ENCODE results near the gene PSMA7. TPM values are rescaled to one million over a fixed set of nuclear protein-coding genes. Genes with fewer than 3 reads are reported as not detected.

Gene PSMA7
- total and polyA plus RNA-seq, 4 donors, result 109 to 342 (median 196) TPM

DNA sequence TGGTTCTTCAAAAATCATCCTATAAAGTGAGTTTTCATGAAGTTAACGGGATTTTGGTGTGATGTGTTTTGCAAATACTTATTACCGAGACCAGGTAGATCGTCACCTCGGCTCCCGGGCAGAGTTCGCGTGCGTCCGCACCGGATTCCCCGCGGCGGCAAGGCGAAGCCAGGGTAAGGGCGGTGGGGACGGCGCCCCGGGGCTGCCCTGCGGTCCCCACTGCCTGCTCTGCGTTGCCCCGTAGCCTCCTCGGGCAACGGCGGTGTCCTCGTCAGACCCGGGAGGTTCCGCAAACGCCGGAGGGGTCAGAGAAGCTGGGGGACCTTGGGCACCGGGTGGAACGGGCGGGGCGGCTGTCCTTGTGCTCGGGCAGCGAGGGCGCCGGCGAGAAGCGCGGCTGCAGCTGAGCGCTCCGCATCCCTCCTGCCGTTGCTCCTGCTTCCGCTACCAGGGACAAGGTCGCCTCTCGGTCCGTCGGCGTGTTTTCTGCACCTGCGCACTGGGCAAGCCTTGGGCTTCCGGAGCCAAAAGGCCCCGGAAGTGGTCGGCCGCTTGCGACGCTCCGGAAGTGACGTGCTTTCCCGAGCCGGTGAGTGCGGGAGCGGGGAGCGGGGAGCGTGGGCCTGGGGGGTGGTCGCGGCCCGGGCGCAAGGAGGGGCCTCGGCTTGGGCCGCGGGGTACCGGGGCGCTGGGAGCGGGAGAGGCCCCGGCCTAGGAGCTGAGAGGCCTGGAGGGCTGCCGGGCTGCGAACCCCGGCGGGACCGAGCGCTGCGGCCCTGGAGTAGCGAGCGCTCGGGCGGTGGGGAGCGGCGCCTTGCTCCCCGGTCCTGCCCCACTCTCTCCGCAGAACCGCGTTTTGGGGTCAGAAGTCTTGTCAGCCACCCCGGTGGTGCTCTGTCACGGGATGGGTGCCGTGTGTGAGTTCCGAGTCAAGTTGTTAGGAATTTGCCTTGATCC is 39.6 kb upstream of the PSMA7 start, which contains the start of gene MTG2:
TSS of gene MTG2 (plus strand) at position 560 of the 957 bp plus-strand sequence. CDS start 10,393 bp downstream, outside the sequence.
- peak within 1 kb of the TSS; percentile 88 to 97 for H3K9ac ChIP-seq (ENCODE audit: low read depth in 1 of 2, low read length in 2 of 2)
- H3K36me3 ChIP-seq (ENCODE audit: control insufficient read depth in 4 of 4, insufficient read depth in 3 of 4, low read depth in 1 of 4, low read length in 3 of 4), result peaks cover 0 to 4% (median 0%) of the 10 kb centered on the region in 4 donors
- under 1% methylated on average over 96 of the region's 96 CpGs for WGBS
- peak within 1 kb of the TSS; percentile 83 to 95 (median 91) for H3K4me3 ChIP-seq (ENCODE audit: low read depth in 1 of 3, low read length in 3 of 3)
- peak; percentile 12 for TF ChIP-seq FOXA1 (IDR thresholded peaks at IDR 0.05)
- peak in 1 of 2 donors; percentile 38 for TF ChIP-seq HNF4A (conservative IDR thresholded peaks at IDR 0.05)
- peak; percentile 12 to 45 for TF ChIP-seq RAD21 (IDR thresholded peaks at IDR 0.05)
- TF ChIP-seq, protein P1, sequence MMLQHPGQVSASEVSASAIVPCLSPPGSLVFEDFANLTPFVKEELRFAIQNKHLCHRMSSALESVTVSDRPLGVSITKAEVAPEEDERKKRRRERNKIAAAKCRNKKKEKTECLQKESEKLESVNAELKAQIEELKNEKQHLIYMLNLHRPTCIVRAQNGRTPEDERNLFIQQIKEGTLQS (IDR thresholded peaks at IDR 0.05), result no peak
- peak; percentile 78 for TF ChIP-seq YY1 (IDR thresholded peaks at IDR 0.05)
- TF ChIP-seq TAF1 (conservative IDR thresholded peaks at IDR 0.05), result no peak
- no peak for TF ChIP-seq HNF4G (IDR thresholded peaks at IDR 0.05)
- peak; percentile 39 for TF ChIP-seq SP1 (IDR thresholded peaks at IDR 0.05)
- TF ChIP-seq, protein P2, sequence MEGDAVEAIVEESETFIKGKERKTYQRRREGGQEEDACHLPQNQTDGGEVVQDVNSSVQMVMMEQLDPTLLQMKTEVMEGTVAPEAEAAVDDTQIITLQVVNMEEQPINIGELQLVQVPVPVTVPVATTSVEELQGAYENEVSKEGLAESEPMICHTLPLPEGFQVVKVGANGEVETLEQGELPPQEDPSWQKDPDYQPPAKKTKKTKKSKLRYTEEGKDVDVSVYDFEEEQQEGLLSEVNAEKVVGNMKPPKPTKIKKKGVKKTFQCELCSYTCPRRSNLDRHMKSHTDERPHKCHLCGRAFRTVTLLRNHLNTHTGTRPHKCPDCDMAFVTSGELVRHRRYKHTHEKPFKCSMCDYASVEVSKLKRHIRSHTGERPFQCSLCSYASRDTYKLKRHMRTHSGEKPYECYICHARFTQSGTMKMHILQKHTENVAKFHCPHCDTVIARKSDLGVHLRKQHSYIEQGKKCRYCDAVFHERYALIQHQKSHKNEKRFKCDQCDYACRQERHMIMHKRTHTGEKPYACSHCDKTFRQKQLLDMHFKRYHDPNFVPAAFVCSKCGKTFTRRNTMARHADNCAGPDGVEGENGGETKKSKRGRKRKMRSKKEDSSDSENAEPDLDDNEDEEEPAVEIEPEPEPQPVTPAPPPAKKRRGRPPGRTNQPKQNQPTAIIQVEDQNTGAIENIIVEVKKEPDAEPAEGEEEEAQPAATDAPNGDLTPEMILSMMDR (IDR thresholded peaks at IDR 0.05; ENCODE audit: low read depth, low read length, missing input control), result no peak
- peak in 1 of 2 donors; percentile 53 for TF ChIP-seq EGR1 (IDR thresholded peaks at IDR 0.05; ENCODE audit: low read depth in 2 of 2)
- TF ChIP-seq GABPA (IDR thresholded peaks at IDR 0.05 in 1 of 2, conservative IDR thresholded peaks at IDR 0.05 in 1 of 2), result peak; percentile 90 to 97
- peak in 1 of 2 donors; percentile 33 for TF ChIP-seq RXRA (IDR thresholded peaks at IDR 0.05)
- TF ChIP-seq, protein P3, sequence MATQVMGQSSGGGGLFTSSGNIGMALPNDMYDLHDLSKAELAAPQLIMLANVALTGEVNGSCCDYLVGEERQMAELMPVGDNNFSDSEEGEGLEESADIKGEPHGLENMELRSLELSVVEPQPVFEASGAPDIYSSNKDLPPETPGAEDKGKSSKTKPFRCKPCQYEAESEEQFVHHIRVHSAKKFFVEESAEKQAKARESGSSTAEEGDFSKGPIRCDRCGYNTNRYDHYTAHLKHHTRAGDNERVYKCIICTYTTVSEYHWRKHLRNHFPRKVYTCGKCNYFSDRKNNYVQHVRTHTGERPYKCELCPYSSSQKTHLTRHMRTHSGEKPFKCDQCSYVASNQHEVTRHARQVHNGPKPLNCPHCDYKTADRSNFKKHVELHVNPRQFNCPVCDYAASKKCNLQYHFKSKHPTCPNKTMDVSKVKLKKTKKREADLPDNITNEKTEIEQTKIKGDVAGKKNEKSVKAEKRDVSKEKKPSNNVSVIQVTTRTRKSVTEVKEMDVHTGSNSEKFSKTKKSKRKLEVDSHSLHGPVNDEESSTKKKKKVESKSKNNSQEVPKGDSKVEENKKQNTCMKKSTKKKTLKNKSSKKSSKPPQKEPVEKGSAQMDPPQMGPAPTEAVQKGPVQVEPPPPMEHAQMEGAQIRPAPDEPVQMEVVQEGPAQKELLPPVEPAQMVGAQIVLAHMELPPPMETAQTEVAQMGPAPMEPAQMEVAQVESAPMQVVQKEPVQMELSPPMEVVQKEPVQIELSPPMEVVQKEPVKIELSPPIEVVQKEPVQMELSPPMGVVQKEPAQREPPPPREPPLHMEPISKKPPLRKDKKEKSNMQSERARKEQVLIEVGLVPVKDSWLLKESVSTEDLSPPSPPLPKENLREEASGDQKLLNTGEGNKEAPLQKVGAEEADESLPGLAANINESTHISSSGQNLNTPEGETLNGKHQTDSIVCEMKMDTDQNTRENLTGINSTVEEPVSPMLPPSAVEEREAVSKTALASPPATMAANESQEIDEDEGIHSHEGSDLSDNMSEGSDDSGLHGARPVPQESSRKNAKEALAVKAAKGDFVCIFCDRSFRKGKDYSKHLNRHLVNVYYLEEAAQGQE (IDR thresholded peaks at IDR 0.05), result peak; percentile 91
- peak within 1 kb of the TSS; percentile 87 to 98 for H3K27ac ChIP-seq (ENCODE audit: low read depth in 1 of 2, low read length in 2 of 2)
- peaks cover 7 to 57% (median 37%) of the 10 kb centered on the region in 4 donors for H3K4me1 ChIP-seq (ENCODE audit: control insufficient read depth in 4 of 4, insufficient read depth in 4 of 4, low read length in 3 of 4)
- H3K9me3 ChIP-seq (ENCODE audit: control insufficient read depth in 4 of 4, low read length in 3 of 4), result no peaks in the 10 kb centered on the region
- DNase-seq (ENCODE audit: low spot score), result peak; percentile 93
- no peaks in the 10 kb centered on the region for H3K27me3 ChIP-seq (ENCODE audit: control insufficient read depth in 4 of 4, insufficient read depth in 4 of 4, low read length in 3 of 4)

DNA sequence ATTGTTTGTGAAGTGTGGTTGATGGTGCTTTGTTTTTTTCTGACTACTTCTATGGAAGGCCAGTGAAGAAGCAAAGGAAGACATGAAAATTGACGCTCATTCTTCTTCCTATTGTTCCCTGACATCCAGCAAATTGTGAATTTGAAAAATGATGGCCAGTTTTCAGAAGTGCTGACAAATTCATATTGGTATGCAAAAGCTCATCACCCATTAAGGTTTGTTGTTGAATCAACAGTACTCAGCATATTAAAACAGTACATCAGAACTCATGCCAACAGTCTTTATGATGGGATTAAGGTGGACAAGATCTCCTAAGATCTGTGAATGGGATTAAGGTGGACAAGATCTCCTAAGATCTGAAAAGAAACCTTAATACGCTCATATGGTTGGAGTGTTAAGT is 38.6 kb upstream of the PSMA7 start:
- WGBS, result 93% methylated on average over 2 of the region's 2 CpGs
- Histone ChIP-seq H3K9ac (ENCODE audit: low read depth in 1 of 2, low read length in 2 of 2) (peak overlapping the region; percentile 71 to 88), H3K4me3 (ENCODE audit: low read depth in 1 of 3, low read length in 3 of 3) (peak overlapping the region in 2 of 3 donors; percentile 83 to 91), H3K4me1 (ENCODE audit: control insufficient read depth in 4 of 4, insufficient read depth in 4 of 4, low read length in 3 of 4) (peaks cover 9 to 59% (median 34%) of the 10 kb centered on the region in 4 donors), H3K27ac (ENCODE audit: low read depth in 1 of 2, low read length in 2 of 2) (peak overlapping the region; percentile 87 to 98), H3K36me3 (ENCODE audit: control insufficient read depth in 4 of 4, insufficient read depth in 3 of 4, low read depth in 1 of 4, low read length in 3 of 4) (peaks cover 0 to 4% (median 0%) of the 10 kb centered on the region in 4 donors), H3K9me3 (ENCODE audit: control insufficient read depth in 4 of 4, low read length in 3 of 4) (no peaks in the 10 kb centered on the region), H3K27me3 (ENCODE audit: control insufficient read depth in 4 of 4, insufficient read depth in 4 of 4, low read length in 3 of 4) (no peaks in the 10 kb centered on the region)
- TF ChIP-seq, protein P4, sequence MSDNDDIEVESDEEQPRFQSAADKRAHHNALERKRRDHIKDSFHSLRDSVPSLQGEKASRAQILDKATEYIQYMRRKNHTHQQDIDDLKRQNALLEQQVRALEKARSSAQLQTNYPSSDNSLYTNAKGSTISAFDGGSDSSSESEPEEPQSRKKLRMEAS (IDR thresholded peaks at IDR 0.05), result no peak
- TF ChIP-seq, protein P2 (IDR thresholded peaks at IDR 0.05; ENCODE audit: low read depth, low read length, missing input control), result no peak
- TF ChIP-seq, protein P1 (IDR thresholded peaks at IDR 0.05), result no peak
- no peak for TF ChIP-seq RAD21 (IDR thresholded peaks at IDR 0.05)
- TF ChIP-seq HNF4G (IDR thresholded peaks at IDR 0.05), result no peak
- no peak for TF ChIP-seq NR2F2 (IDR thresholded peaks at IDR 0.05)
- no peak for TF ChIP-seq SP1 (IDR thresholded peaks at IDR 0.05)
- TF ChIP-seq HNF4A (conservative IDR thresholded peaks at IDR 0.05), result no peak
- TF ChIP-seq JUND (IDR thresholded peaks at IDR 0.05), result no peak
- TF ChIP-seq, protein P3 (IDR thresholded peaks at IDR 0.05), result no peak
- no peak for TF ChIP-seq FOXA2 (IDR thresholded peaks at IDR 0.05)
- no peak for DNase-seq (ENCODE audit: low spot score)

Measured in liver (tissue), 9 donors.